ENCODE measurements around the gene FNTB.

DNA sequence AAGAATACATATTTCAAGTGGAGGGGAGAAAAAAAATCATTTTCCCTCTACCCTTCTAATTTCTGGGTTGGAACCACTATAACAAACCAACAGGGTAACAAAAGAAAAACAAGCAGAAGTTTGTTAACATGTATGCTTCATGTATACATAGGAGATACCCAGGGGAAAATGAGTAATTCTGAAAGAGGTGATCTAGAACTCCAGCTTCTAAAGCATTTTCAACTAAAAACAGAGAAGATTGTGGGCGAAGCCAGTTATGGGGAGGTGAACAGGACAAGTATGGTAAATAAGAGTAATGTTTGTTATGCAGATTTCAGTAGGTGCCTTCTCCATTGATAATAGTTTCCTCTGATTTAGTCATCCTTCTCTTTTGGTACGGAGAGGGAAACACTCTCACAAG, 16.7 kb downstream of the FNTB start:
- no peak for TF ChIP-seq POLR2A (IDR thresholded peaks at IDR 0.05)
- TF ChIP-seq, protein P1, sequence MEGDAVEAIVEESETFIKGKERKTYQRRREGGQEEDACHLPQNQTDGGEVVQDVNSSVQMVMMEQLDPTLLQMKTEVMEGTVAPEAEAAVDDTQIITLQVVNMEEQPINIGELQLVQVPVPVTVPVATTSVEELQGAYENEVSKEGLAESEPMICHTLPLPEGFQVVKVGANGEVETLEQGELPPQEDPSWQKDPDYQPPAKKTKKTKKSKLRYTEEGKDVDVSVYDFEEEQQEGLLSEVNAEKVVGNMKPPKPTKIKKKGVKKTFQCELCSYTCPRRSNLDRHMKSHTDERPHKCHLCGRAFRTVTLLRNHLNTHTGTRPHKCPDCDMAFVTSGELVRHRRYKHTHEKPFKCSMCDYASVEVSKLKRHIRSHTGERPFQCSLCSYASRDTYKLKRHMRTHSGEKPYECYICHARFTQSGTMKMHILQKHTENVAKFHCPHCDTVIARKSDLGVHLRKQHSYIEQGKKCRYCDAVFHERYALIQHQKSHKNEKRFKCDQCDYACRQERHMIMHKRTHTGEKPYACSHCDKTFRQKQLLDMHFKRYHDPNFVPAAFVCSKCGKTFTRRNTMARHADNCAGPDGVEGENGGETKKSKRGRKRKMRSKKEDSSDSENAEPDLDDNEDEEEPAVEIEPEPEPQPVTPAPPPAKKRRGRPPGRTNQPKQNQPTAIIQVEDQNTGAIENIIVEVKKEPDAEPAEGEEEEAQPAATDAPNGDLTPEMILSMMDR (IDR thresholded peaks at IDR 0.05), result no peak
